Right lobe of liver (tissue), 6 donors: ENCODE results near the gene FBXO38. TPM values are rescaled to one million over a fixed set of nuclear protein-coding genes. Genes with fewer than 3 reads are reported as not detected.

ENCODE experiments used
- ATAC-seq, 4 donors: fragments of 200-7000 bp; cut with Tn5 transposase; one replicate each; pipeline ENCODE4 v1.9.1; 2020; ENCODE audit warnings: mild to moderate bottlenecking in 4 of 4, moderate library complexity in 4 of 4
- DNase-seq, 3 donors: peaks; one replicate each; pipeline ENCODE4 v3.0.0-alpha.2; 2020
- H3K27ac ChIP-seq, 3 donors: fragments of 200-600 bp; one replicate each; pipeline ENCODE4 v1.8.0; 2022
- H3K27me3 ChIP-seq, 2 donors: fragments of 200-600 bp; one replicate each; pipeline ENCODE4 v1.8.0; 2022
- H3K36me3 ChIP-seq, 4 donors: fragments of 200-600 bp; sonication (generic) in 1 of 4; one replicate each; pipeline versions ENCODE4 v1.5.1 to v1.8.0; 2017 to 2022; ENCODE audit warnings: control low read depth in 1 of 4
- H3K4me1 ChIP-seq, 4 donors: fragments of 200-600 bp; sonication (generic) in 1 of 4; one replicate each; pipeline versions ENCODE4 v1.5.1 to v1.8.0; 2017 to 2022; ENCODE audit warnings: control low read depth in 1 of 4
- H3K4me3 ChIP-seq, 3 donors: fragments of 200-600 bp; one replicate each; pipeline ENCODE4 v1.8.0; 2022
- H3K9me3 ChIP-seq, 4 donors: fragments of 200-600 bp; sonication (generic) in 1 of 4; one replicate each; pipeline versions ENCODE4 v1.5.1 to v1.8.0; 2017 to 2022; ENCODE audit warnings: control low read depth in 1 of 4
- CTCF ChIP-seq, 4 donors: fragments of 200-600 bp in 3 of 4; fragments of 450-650 bp in 1 of 4; IDR thresholded peaks; one replicate each; pipeline versions ENCODE4 v1.5.1 to v1.8.0; 2016 to 2022; ENCODE audit warnings: antibody characterized with exemption in 4 of 4, mild to moderate bottlenecking in 2 of 4
- POLR2A ChIP-seq: fragments of 450-650 bp; IDR thresholded peaks from one replicate; pipeline ENCODE4 v1.6.1; 2017; ENCODE audit warnings: antibody characterized with exemption, mild to moderate bottlenecking
- WGBS: methylation state at CpG from one replicate; pipeline ENCODE4 v1.1.6; 2018; ENCODE audit warnings: low coverage, low lambda C conversion rate; ENCODE audit not compliant: insufficient coverage; ENCODE audit errors: missing lambda C conversion rate; 5-methylcytosine and 5-hydroxymethylcytosine counted together
- intact Hi-C, 2 donors: fragments of 100-400 bp; cut with DNase I; formaldehyde crosslinking; loops; one replicate each; pipeline versions ENCODE4 v1.11.2 to v1.14.1; 2022
- total RNA-seq, 6 experiments: library from RNA; depleted of rRNA in 2 of 6; stranded (reverse); fragments of >200 nt in 2 of 6; fragmentation: NEBNext Ultra II Directional in 3 of 6; extraction: Animal tissue kit (Norgen Biotek cat#: 25700) in 3 of 6; gene quantifications; one replicate each; pipeline versions ENCODE4 v1.1.0 to v1.2.4, GENCODE V29; 2016 to 2023
- donor health status: DM: no; HTN: yes; CAD: no.
- donor health status: DM: no; HTN: no; CAD: no.
- donor health status: DM: no; HTN: no; CAD: no.
- donor health status: DM: no; HTN: yes; CAD: no.
- donor health status: DM: no; HTN: yes; CAD: no.

Gene FBXO38
- total RNA-seq, 6 experiments from 2014 or later: 21.1 to 34.9 (median 23.6) TPM

- Histone ChIP-seq H3K4me3 (no peak overlapping the region), H3K27ac (no peak overlapping the region), H3K36me3 (no peaks in the 10 kb centered on the region), H3K4me1 (peaks cover 0 to 25% (median 6%) of the 10 kb centered on the region in 4 donors), H3K9me3 (no peaks in the 10 kb centered on the region), H3K27me3 (no peaks in the 10 kb centered on the region)
- ATAC-seq: no peak
- 96% methylated on average over 3 of the region's 3 CpGs for WGBS
- no peak for DNase-seq
- intact Hi-C loops: no loop called here
- TF ChIP-seq POLR2A (no peak), CTCF (IDR thresholded peaks at IDR 0.05) (no peak)
These were observed 1.9 kb upstream of the FBXO38 start for GRCh38 chr5:148381906-148382305.

- TF ChIP-seq POLR2A: no peak
- TF ChIP-seq CTCF (IDR thresholded peaks at IDR 0.05): no peak
- DNase-seq (no peak), ATAC-seq (no peak)
- Histone ChIP-seq H3K36me3 (no peaks in the 10 kb centered on the region), H3K4me3 (peak overlapping the region; percentile 65 to 90 (median 84)), H3K4me1 (peaks cover 0 to 25% (median 6%) of the 10 kb centered on the region in 4 donors), H3K9me3 (no peaks in the 10 kb centered on the region), H3K27me3 (no peaks in the 10 kb centered on the region), H3K27ac (peak overlapping the region; percentile 85 to 90 (median 89))
- 27% methylated on average over 4 of the region's 4 CpGs for WGBS
- intact Hi-C loops: no loop called here
These were observed 797 bp upstream of the FBXO38 start for GRCh38 chr5:148382961-148383360.

- intact Hi-C loops: no loop called here
- DNase-seq (no peak), ATAC-seq (peak; percentile 2 to 16 (median 4))
- Histone ChIP-seq H3K36me3 (no peaks in the 10 kb centered on the region), H3K27ac (peak overlapping the region; percentile 85 to 90 (median 89)), H3K27me3 (no peaks in the 10 kb centered on the region), H3K4me1 (peaks cover 0 to 25% (median 6%) of the 10 kb centered on the region in 4 donors), H3K9me3 (no peaks in the 10 kb centered on the region), H3K4me3 (peak overlapping the region; percentile 65 to 90 (median 84))
- 0% methylated on average over 5 of the region's 6 CpGs for WGBS
- TF ChIP-seq CTCF (IDR thresholded peaks at IDR 0.05): no peak
- no peak for TF ChIP-seq POLR2A
These were observed 601 bp downstream of the FBXO38 start for GRCh38 chr5:148384380-148384737.

- ATAC-seq (no peak), DNase-seq (no peak)
- no peaks in the 10 kb centered on the region for H3K27me3 ChIP-seq
- H3K4me1 ChIP-seq: peaks cover 0 to 25% (median 6%) of the 10 kb centered on the region in 4 donors
- intact Hi-C loops: no loop called here
- no peaks in the 10 kb centered on the region for H3K36me3 ChIP-seq
- peak overlapping the region in 1 of 3 donors; percentile 84 for H3K4me3 ChIP-seq
- no peak overlapping the region for H3K27ac ChIP-seq
- WGBS: 83% methylated on average over 1 of the region's 1 CpG
- TF ChIP-seq CTCF (IDR thresholded peaks at IDR 0.05) (no peak), POLR2A (no peak)
- no peaks in the 10 kb centered on the region for H3K9me3 ChIP-seq
These were observed 1.3 kb downstream of the FBXO38 start for GRCh38 chr5:148385094-148385493.

GRCh38 chr5:148386041-148386440 lies 2.3 kb downstream of the FBXO38 start:
- 53% methylated on average over 1 of the region's 1 CpG for WGBS
- peaks cover 0 to 25% (median 6%) of the 10 kb centered on the region in 4 donors for H3K4me1 ChIP-seq
- ATAC-seq: no peak

More at GRCh38 chr5:148386041-148386440, 2.3 kb downstream of the FBXO38 start:
- Histone ChIP-seq H3K36me3 (no peaks in the 10 kb centered on the region), H3K9me3 (no peaks in the 10 kb centered on the region), H3K4me3 (no peak overlapping the region), H3K27me3 (no peaks in the 10 kb centered on the region), H3K27ac (no peak overlapping the region)
- TF ChIP-seq CTCF (IDR thresholded peaks at IDR 0.05) (no peak), POLR2A (no peak)
- intact Hi-C loops: no loop called here
- no peak for DNase-seq
